Gastrocnemius medialis (tissue), 4 donors: ENCODE measurements around the gene TMEM132E. TPM values are rescaled to one million over a fixed set of nuclear protein-coding genes. Genes with fewer than 3 reads are reported as not detected.

Experiments
- ATAC-seq, 2 donors: fragments of 150-250 bp; one replicate each; pipeline ENCODE4 v1.9.1; 2016
- DNase-seq, 2 donors: peaks; one replicate each; pipeline ENCODE4 v3.0.0-alpha.2; 2019
- H3K27ac ChIP-seq, 4 donors: fragments of 200-600 bp; sonication (generic); 1 replicate in 1 of 4; 2 replicates in 3 of 4; pipeline ENCODE4 v1.5.1; 2016 to 2018; ENCODE audit warnings: mild to moderate bottlenecking in 2 of 4, moderate library complexity in 1 of 4
- H3K27me3 ChIP-seq, 3 donors: fragments of 200-600 bp; sonication (generic) in 2 of 3; 1 replicate in 1 of 3; 2 replicates in 2 of 3; pipeline versions ENCODE4 v1.5.1 to v1.6.0; 2016 to 2019; ENCODE audit warnings: mild to moderate bottlenecking in 1 of 3, moderate library complexity in 1 of 3
- H3K36me3 ChIP-seq, 2 donors: fragments of 200-600 bp; sonication (generic) in 1 of 2; one replicate each; pipeline ENCODE4 v1.5.1; 2017 to 2018
- H3K4me1 ChIP-seq, 2 donors: fragments of 200-600 bp; sonication (generic) in 1 of 2; one replicate each; pipeline ENCODE4 v1.5.1; 2016 to 2017; ENCODE audit warnings: mild to moderate bottlenecking in 2 of 2
- H3K4me3 ChIP-seq, 4 donors: fragments of 200-600 bp; sonication (generic) in 3 of 4; 1 replicate in 1 of 4; 2 replicates in 3 of 4; pipeline ENCODE4 v1.5.1; 2016 to 2019; ENCODE audit warnings: mild to moderate bottlenecking in 2 of 4
- H3K9me3 ChIP-seq, 3 donors: fragments of 200-600 bp; sonication (generic) in 2 of 3; 1 replicate in 1 of 3; 2 replicates in 2 of 3; pipeline ENCODE4 v1.5.1; 2016 to 2019
- POLR2A ChIP-seq, 2 donors: fragments of 450-650 bp; IDR thresholded peaks; one replicate each; pipeline ENCODE4 v1.6.1; 2017; ENCODE audit warnings: antibody characterized with exemption in 2 of 2, mild to moderate bottlenecking in 2 of 2, moderate library complexity in 2 of 2
- in situ Hi-C, 4 donors: fragments of 200-750 bp; cut with MboI; loops; one replicate each; pipeline versions ENCODE4 v1.15.0 to v1.8.0; 2017; ENCODE audit warnings: low sequenced_read_pairs in 4 of 4
- intact Hi-C: fragments of 100-400 bp; cut with DNase I; formaldehyde crosslinking; loops from one replicate; pipeline ENCODE4 v1.15.1; 2023; ENCODE audit warnings: low total_unique reads
- total RNA-seq, 4 donors: library from RNA; depleted of rRNA; stranded (reverse); fragments of >200 nt; gene quantifications; one replicate each; pipeline versions ENCODE4 v1.1.0 to v1.2.3, GENCODE V29; 2016
- TF ChIP-seq, protein P1 (sequence below), 5 experiments: fragments of 450-650 bp in 3 of 5; fragments of 200-600 bp in 2 of 5; sonication (generic) in 2 of 5; IDR thresholded peaks in 4 of 5; conservative IDR thresholded peaks in 1 of 5; 1 replicate in 4 of 5; 2 replicates in 1 of 5; pipeline ENCODE4 v1.5.1; 2016 to 2019; ENCODE audit warnings: antibody characterized with exemption in 5 of 5, mild to moderate bottlenecking in 3 of 5, moderate library complexity in 3 of 5

Gene TMEM132E
- total RNA-seq, 4 donors from 2014 or later: not detected

DNA sequence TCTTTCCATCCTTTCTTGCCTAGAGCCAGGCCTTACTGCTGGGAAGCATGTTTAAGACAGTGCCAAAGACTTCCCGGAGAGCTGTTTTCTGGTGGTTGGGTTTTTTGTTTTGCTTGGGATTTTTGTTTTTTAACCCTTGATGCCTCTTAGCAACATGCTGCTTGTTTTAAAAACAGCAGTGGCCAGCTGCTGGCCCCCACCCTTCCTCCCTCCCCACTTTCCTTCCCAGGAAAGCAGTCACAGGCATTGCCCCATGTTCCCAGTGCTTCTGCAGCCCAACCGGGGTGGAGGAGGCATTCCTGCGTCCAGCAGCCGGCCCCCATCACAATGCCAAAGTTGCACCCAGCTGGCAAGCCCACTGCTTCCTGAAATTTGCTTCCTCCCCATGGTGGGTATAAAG lies 12.6 kb downstream of the TMEM132E start:
- H3K27ac ChIP-seq: no peak overlapping the region
- H3K27me3 ChIP-seq: peaks cover 0 to 14% (median 6%) of the 10 kb centered on the region in 3 donors
- no peak overlapping the region for H3K4me3 ChIP-seq
- H3K9me3 ChIP-seq: no peaks in the 10 kb centered on the region
- no peak for ATAC-seq
- intact Hi-C loops: no loop called here
- H3K36me3 ChIP-seq: no peaks in the 10 kb centered on the region
- TF ChIP-seq POLR2A (IDR thresholded peaks at IDR 0.05): no peak
- TF ChIP-seq, protein P1, sequence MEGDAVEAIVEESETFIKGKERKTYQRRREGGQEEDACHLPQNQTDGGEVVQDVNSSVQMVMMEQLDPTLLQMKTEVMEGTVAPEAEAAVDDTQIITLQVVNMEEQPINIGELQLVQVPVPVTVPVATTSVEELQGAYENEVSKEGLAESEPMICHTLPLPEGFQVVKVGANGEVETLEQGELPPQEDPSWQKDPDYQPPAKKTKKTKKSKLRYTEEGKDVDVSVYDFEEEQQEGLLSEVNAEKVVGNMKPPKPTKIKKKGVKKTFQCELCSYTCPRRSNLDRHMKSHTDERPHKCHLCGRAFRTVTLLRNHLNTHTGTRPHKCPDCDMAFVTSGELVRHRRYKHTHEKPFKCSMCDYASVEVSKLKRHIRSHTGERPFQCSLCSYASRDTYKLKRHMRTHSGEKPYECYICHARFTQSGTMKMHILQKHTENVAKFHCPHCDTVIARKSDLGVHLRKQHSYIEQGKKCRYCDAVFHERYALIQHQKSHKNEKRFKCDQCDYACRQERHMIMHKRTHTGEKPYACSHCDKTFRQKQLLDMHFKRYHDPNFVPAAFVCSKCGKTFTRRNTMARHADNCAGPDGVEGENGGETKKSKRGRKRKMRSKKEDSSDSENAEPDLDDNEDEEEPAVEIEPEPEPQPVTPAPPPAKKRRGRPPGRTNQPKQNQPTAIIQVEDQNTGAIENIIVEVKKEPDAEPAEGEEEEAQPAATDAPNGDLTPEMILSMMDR (IDR thresholded peaks at IDR 0.05 in 4 of 5, conservative IDR thresholded peaks at IDR 0.05 in 1 of 5): no peak
- no peaks in the 10 kb centered on the region for H3K4me1 ChIP-seq
- in situ Hi-C loops: loop anchor here in 1 of 4 donors (25.0 kb wide), 1 partner anchor 145 kb away; no protein-coding TSS in a partner anchor
- no peak for DNase-seq

DNA sequence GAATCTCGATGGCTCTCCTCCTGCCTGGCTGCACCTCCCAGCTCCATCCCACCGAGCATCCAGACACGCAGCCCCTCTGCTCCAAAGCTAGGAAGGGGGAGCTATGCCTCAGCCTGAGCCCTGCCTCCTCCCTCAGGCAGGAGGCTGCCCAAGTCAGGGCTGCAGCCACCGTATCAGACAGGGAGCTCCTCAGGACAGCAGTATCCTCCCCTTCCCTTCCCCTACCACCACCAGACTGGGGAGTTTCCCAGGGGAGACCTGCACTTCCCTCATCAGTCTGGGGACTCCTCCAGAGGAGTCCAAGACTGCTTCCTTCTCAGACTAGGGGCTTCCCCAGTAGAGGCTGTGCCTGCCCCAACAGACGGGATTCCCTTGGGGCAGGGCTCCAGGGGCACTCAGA lies 17.5 kb downstream of the TMEM132E start:
- TF ChIP-seq POLR2A (IDR thresholded peaks at IDR 0.05): no peak
- TF ChIP-seq, protein P1 (IDR thresholded peaks at IDR 0.05 in 4 of 5, conservative IDR thresholded peaks at IDR 0.05 in 1 of 5): no peak
- Histone ChIP-seq H3K27me3 (peaks cover 0 to 5% (median 0%) of the 10 kb centered on the region in 3 donors), H3K4me3 (no peak overlapping the region), H3K36me3 (no peaks in the 10 kb centered on the region), H3K4me1 (no peaks in the 10 kb centered on the region), H3K9me3 (no peaks in the 10 kb centered on the region), H3K27ac (no peak overlapping the region)
- DNase-seq (no peak), ATAC-seq (no peak)
- intact Hi-C loops (no loop called here), in situ Hi-C loops (loop anchor here in 1 of 4 donors (25.0 kb wide), 1 partner anchor 140 kb away; no protein-coding TSS in a partner anchor)

DNA sequence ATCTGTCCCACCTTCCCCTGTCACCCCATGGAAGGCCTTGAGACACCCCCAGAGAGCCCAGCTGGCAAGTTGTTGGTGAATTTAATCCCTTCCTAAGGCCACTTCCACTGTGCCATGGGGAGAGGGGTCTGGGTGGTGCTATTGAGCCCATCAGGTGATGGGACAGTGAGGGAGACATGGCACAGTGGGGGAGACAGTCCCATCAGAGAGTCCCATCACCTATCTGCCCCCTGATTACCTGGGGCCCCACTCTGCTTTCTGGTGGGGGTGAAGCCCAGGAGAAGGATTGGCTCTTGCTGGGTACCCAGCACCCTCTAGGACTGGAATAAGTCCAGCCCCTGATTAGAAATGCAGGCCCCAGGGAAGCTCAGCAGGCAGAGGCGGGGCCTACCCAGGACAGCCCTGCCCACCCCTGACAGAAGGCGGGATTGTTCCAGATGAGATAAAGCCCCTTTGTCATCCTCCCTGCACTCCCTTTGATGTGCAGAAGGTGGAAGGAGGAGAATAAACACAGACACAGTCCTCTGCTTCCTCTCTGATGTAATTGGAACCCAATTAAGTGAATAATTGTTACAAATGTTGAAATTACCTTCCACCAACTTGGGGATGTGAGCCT lies 18.9 kb downstream of the TMEM132E start:
- H3K27me3 ChIP-seq: peaks cover 0 to 5% (median 0%) of the 10 kb centered on the region in 3 donors
- no peak overlapping the region for H3K27ac ChIP-seq
- intact Hi-C loops (no loop called here), in situ Hi-C loops (loop anchor here in 1 of 4 donors (25.0 kb wide), 1 partner anchor 139 kb away; no protein-coding TSS in a partner anchor)
- H3K9me3 ChIP-seq: no peaks in the 10 kb centered on the region
- DNase-seq: no peak
- no peaks in the 10 kb centered on the region for H3K4me1 ChIP-seq
- H3K4me3 ChIP-seq: no peak overlapping the region
- TF ChIP-seq POLR2A (IDR thresholded peaks at IDR 0.05): no peak
- TF ChIP-seq, protein P1 (IDR thresholded peaks at IDR 0.05 in 4 of 5, conservative IDR thresholded peaks at IDR 0.05 in 1 of 5): no peak
- no peak for ATAC-seq
- no peaks in the 10 kb centered on the region for H3K36me3 ChIP-seq

DNA sequence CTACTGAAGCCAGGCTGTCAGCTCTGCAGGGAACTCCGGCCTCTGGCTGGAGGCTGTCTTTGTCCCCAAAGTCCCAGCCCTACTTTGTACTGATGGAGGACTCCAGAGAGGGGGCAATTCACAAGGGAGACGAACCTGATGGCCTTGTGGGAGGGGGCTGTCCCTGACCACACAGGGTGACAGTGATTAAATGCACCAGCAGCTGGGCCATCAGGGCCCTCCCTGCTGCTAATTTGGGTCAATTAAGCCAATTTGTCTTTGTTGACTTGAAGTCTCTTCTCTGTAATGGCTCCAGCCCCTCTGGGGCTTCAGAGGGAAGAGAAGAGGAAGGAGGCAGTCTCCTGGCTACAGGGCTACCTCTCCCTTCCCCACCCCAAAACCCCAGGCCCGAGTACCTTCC lies 22.0 kb downstream of the TMEM132E start:
- Histone ChIP-seq H3K27me3 (no peaks in the 10 kb centered on the region), H3K27ac (no peak overlapping the region), H3K36me3 (no peaks in the 10 kb centered on the region), H3K9me3 (no peaks in the 10 kb centered on the region), H3K4me3 (no peak overlapping the region), H3K4me1 (no peaks in the 10 kb centered on the region)
- in situ Hi-C loops: loop anchor here in 2 of 4 donors (10.0 to 25.0 kb wide), 2 partner anchors 63 to 164 kb away; no protein-coding TSS in a partner anchor
- TF ChIP-seq POLR2A (IDR thresholded peaks at IDR 0.05): no peak
- TF ChIP-seq, protein P1 (IDR thresholded peaks at IDR 0.05 in 4 of 5, conservative IDR thresholded peaks at IDR 0.05 in 1 of 5): no peak
- intact Hi-C loops: no loop called here
- DNase-seq: no peak
- ATAC-seq: no peak
